NB4 (cell line): ENCODE results near the gene GRIK1.

Source experiments
- DNase-seq: peaks from one replicate; pipeline ENCODE4 v3.0.0; 2010; ENCODE audit warnings: low read depth
- H3K4me3 ChIP-seq: one replicate; pipeline ENCODE4 v1.5.1; 2011; ENCODE audit warnings: mild to moderate bottlenecking, low read depth, low read length, moderate library complexity
- CTCF ChIP-seq: IDR thresholded peaks from one replicate; pipeline ENCODE4 v1.5.1; 2012; ENCODE audit warnings: low read depth, low read length
- MAX ChIP-seq: IDR thresholded peaks from 2 replicates; pipeline ENCODE4 v1.6.1; 2011; ENCODE audit warnings: low read depth, low read length
- MYC ChIP-seq: IDR thresholded peaks from 2 replicates; pipeline ENCODE4 v1.6.1; 2011; ENCODE audit warnings: low read depth, low read length
- POLR2A ChIP-seq: IDR thresholded peaks from 2 replicates; pipeline ENCODE4 v1.6.1; 2011; ENCODE audit warnings: mild to moderate bottlenecking; ENCODE audit not compliant: insufficient read length; ENCODE audit errors: extremely low read depth

The GRIK1 gene

DNA sequence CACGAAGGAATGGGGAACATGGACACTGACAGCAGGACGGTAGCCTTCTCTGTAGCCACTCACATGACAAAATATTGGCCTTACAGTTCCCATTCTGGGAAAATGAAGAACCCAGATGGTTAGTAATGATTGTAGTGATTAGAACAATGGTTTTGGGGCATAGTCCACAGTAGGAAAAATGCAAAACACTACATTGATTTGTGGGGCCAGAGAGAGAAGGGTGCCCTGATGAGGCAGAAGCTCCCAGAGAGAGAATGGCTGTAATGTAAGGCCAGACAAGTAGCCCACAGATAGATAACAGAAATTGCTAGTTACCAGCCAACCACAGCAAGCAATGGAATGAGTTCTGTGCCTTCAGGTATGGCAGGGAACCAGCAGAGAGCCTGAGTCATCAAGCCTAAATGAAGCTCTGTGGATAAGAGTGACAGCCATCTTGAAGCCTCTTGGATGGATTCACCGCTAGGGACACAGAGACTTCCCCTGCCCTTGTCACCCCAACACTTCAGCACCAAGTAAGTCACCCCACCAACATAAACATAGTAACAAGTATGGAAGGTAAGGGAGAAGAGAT, 435.0 kb downstream of the GRIK1 start:
- no peak for DNase-seq
- no peak for TF ChIP-seq POLR2A
- TF ChIP-seq MYC = no peak
- no peak for TF ChIP-seq CTCF
- H3K4me3 ChIP-seq = no peak overlapping the region

- TF ChIP-seq MAX (no peak), MYC (no peak)
- no peak overlapping the region for H3K4me3 ChIP-seq
Measured at GRCh38 chr21:29501451-29501850, 438.3 kb downstream of the GRIK1 start.

GRCh38 chr21:29499734-29500343, 440.0 kb downstream of the GRIK1 start:
- H3K4me3 ChIP-seq = no peak overlapping the region
- peak; percentile 62 for DNase-seq
- TF ChIP-seq POLR2A (no peak), CTCF (peak; percentile 58)

More at GRCh38 chr21:29501451-29501850, 438.3 kb downstream of the GRIK1 start:
- DNase-seq = no peak

DNA sequence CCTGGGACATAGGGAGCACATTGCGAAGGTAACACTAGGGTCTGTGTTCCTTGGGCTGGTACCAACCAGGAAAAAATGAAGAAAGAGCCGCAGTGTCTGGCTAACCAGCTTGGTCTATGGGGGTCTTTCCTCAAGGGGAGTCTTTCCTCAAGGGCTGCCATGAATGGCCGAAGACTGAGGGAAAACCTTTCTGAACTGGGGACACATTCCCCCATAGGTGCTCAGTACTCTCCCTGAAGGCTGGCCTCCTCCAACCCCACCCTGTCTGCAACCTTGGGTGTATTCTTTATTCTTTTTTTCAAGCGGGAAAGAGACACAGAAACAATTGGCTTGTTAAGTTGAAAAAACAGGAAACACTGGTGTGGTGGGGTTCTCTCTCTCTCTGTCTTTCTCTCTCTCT, 440.6 kb downstream of the GRIK1 start:
- no peak overlapping the region for H3K4me3 ChIP-seq
- DNase-seq = no peak
- no peak for TF ChIP-seq CTCF
- TF ChIP-seq POLR2A = no peak
- no peak for TF ChIP-seq MYC
- no peak for TF ChIP-seq MAX

- no peak for DNase-seq
- TF ChIP-seq POLR2A (no peak), CTCF (no peak), MAX (no peak), MYC (no peak)
- H3K4me3 ChIP-seq = no peak overlapping the region
Measured at GRCh38 chr21:29496337-29496736, 443.5 kb downstream of the GRIK1 start.

GRCh38 chr21:29490016-29490415, 449.8 kb downstream of the GRIK1 start:
- H3K4me3 ChIP-seq = no peak overlapping the region
- TF ChIP-seq POLR2A (no peak), MYC (no peak)
- DNase-seq = no peak

- no peak overlapping the region for H3K4me3 ChIP-seq
- no peak for DNase-seq
- TF ChIP-seq POLR2A (no peak), MAX (no peak), CTCF (no peak), MYC (no peak)
Measured at GRCh38 chr21:29487154-29487553, 452.6 kb downstream of the GRIK1 start.
